ENCODE measurements around the gene CYP1A2. TPM values are rescaled to one million over a fixed set of nuclear protein-coding genes. Genes with fewer than 3 reads are reported as not detected.

The CYP1A2 gene
- total RNA-seq, 1 experiment from 2014 or later: not detected

GRCh38 chr15:74775894-74776293, 27.2 kb downstream of the CYP1A2 start:
- intact Hi-C loops (cut with micrococcal nuclease): no loop called here
- Mint-ChIP-seq H3K9me3 (ENCODE audit: unreplicated experiment) (no peaks in the 10 kb centered on the region), H3K4me1 (ENCODE audit: insufficient read depth, unreplicated experiment) (peaks cover 1% of the 10 kb centered on the region), H3K4me3 (ENCODE audit: unreplicated experiment) (no peak overlapping the region), H3K27ac (ENCODE audit: low read depth, unreplicated experiment) (no peak overlapping the region), H3K36me3 (ENCODE audit: insufficient read depth, unreplicated experiment) (no peaks in the 10 kb centered on the region), H3K27me3 (ENCODE audit: insufficient read depth, unreplicated experiment) (no peaks in the 10 kb centered on the region)
- CTCF ChIA-PET: interaction anchor here (0.5 to 26.4 kb wide), 5 partner anchors 24 to 174 kb away, joined by 3 to 632 read pairs (median 3); no protein-coding TSS in a partner anchor
- TF ChIP-seq CTCF (IDR thresholded peaks at IDR 0.05; ENCODE audit: unreplicated experiment): no peak
- no peak for DNase-seq (ENCODE audit: unreplicated experiment)
- BruUV-seq (replicated peaks): no TSS peak
- POLR2A ChIA-PET: no interaction called here

- peaks cover 8% of the 10 kb centered on the region for H3K4me1 Mint-ChIP-seq (ENCODE audit: insufficient read depth, unreplicated experiment)
- intact Hi-C loops (cut with micrococcal nuclease): no loop called here
Observed at GRCh38 chr15:74776821-74777768, 28.4 kb downstream of the CYP1A2 start.

GRCh38 chr15:74777769-74778598, 29.3 kb downstream of the CYP1A2 start:
- H3K9me3 Mint-ChIP-seq (ENCODE audit: unreplicated experiment): no peaks in the 10 kb centered on the region
- DNase-seq (ENCODE audit: unreplicated experiment): no peak
- intact Hi-C loops (cut with micrococcal nuclease): no loop called here
- no peak overlapping the region for H3K4me3 Mint-ChIP-seq (ENCODE audit: unreplicated experiment)
- no peak for TF ChIP-seq CTCF (IDR thresholded peaks at IDR 0.05; ENCODE audit: unreplicated experiment)
- H3K27me3 Mint-ChIP-seq (ENCODE audit: insufficient read depth, unreplicated experiment): no peaks in the 10 kb centered on the region
- peaks cover 8% of the 10 kb centered on the region for H3K4me1 Mint-ChIP-seq (ENCODE audit: insufficient read depth, unreplicated experiment)
- H3K36me3 Mint-ChIP-seq (ENCODE audit: insufficient read depth, unreplicated experiment): no peaks in the 10 kb centered on the region
- no peak overlapping the region for H3K27ac Mint-ChIP-seq (ENCODE audit: low read depth, unreplicated experiment)
- BruUV-seq (replicated peaks): no TSS peak
- CTCF ChIA-PET: interaction anchor here (0.6 to 26.4 kb wide), 11 partner anchors 8 to 186 kb away, joined by 3 to 632 read pairs (median 5); no protein-coding TSS in a partner anchor
- POLR2A ChIA-PET: interaction anchor here (0.7 to 2.3 kb wide), 3 partner anchors 9 to 181 kb away, joined by 3 to 9 read pairs (median 3); no protein-coding TSS in a partner anchor

More at GRCh38 chr15:74776821-74777768, 28.4 kb downstream of the CYP1A2 start:
- no peak for DNase-seq (ENCODE audit: unreplicated experiment)
- H3K9me3 Mint-ChIP-seq (ENCODE audit: unreplicated experiment): no peaks in the 10 kb centered on the region
- no peaks in the 10 kb centered on the region for H3K36me3 Mint-ChIP-seq (ENCODE audit: insufficient read depth, unreplicated experiment)
- POLR2A ChIA-PET: interaction anchor here (0.7 to 2.3 kb wide), 3 partner anchors 8 to 182 kb away, joined by 3 to 9 read pairs (median 3); no protein-coding TSS in a partner anchor
- no peak overlapping the region for H3K27ac Mint-ChIP-seq (ENCODE audit: low read depth, unreplicated experiment)
- no peaks in the 10 kb centered on the region for H3K27me3 Mint-ChIP-seq (ENCODE audit: insufficient read depth, unreplicated experiment)
- H3K4me3 Mint-ChIP-seq (ENCODE audit: unreplicated experiment): no peak overlapping the region
- no TSS peak for BruUV-seq (replicated peaks)
- TF ChIP-seq CTCF (IDR thresholded peaks at IDR 0.05; ENCODE audit: unreplicated experiment): no peak
- CTCF ChIA-PET: interaction anchor here (0.5 to 26.4 kb wide), 11 partner anchors 7 to 187 kb away, joined by 3 to 632 read pairs (median 5); no protein-coding TSS in a partner anchor
